Loucy (cell line): ENCODE data around the gene PITPNC1.

Source experiments
- H2AFZ ChIP-seq: fragments of 200-600 bp; sonication (generic); 2 replicates; pipeline ENCODE4 v1.6.0; 2016; ENCODE audit warnings: antibody characterized with exemption, mild to moderate bottlenecking, low read length, moderate library complexity
- H3F3A ChIP-seq: fragments of 200-600 bp; 2 replicates; pipeline ENCODE4 v1.6.0; 2016; ENCODE audit warnings: antibody characterized with exemption, low read depth, mild to moderate bottlenecking
- H3K27me3 ChIP-seq: fragments of 200-600 bp; sonication (generic); 2 replicates; pipeline ENCODE4 v1.6.1; 2014; ENCODE audit warnings: low read length, mild to moderate bottlenecking; ENCODE audit not compliant: insufficient read depth, poor library complexity, severe bottlenecking
- H3K36me3 ChIP-seq: fragments of 200-600 bp; sonication (generic); 2 replicates; pipeline ENCODE4 v1.6.1; 2016; ENCODE audit warnings: low read length; ENCODE audit not compliant: insufficient read depth
- H3K4me1 ChIP-seq: fragments of 200-600 bp; sonication (generic); 2 replicates; pipeline ENCODE4 v1.5.1; 2014; ENCODE audit warnings: low read length, mild to moderate bottlenecking; ENCODE audit not compliant: insufficient read depth, poor library complexity, severe bottlenecking
- H3K4me2 ChIP-seq: fragments of 200-600 bp; sonication (generic); 2 replicates; pipeline ENCODE4 v1.6.0; 2014; ENCODE audit warnings: antibody characterized with exemption, low read length, low read depth, mild to moderate bottlenecking; ENCODE audit not compliant: poor library complexity, severe bottlenecking
- H3K4me3 ChIP-seq: fragments of 200-600 bp; sonication (generic); 2 replicates; pipeline ENCODE4 v1.5.1; 2014; ENCODE audit warnings: low read length, mild to moderate bottlenecking, mixed read lengths; ENCODE audit not compliant: poor library complexity, severe bottlenecking
- H3K79me2 ChIP-seq: fragments of 200-600 bp; sonication (generic); 2 replicates; pipeline ENCODE4 v1.6.1; 2014; ENCODE audit warnings: low read length; ENCODE audit not compliant: insufficient read depth
- H3K9ac ChIP-seq: fragments of 200-600 bp; sonication (generic); 2 replicates; pipeline ENCODE4 v1.6.0; 2014; ENCODE audit warnings: mild to moderate bottlenecking, low read depth, low read length, moderate library complexity; ENCODE audit not compliant: poor library complexity, severe bottlenecking
- H3K9me2 ChIP-seq: fragments of 200-600 bp; sonication (generic); replicated peaks from 2 replicates; pipeline ENCODE4 v1.6.1; 2016; ENCODE audit warnings: low read depth, low read length, mixed read lengths
- H3K9me3 ChIP-seq: fragments of 200-600 bp; sonication (generic); 2 replicates; pipeline ENCODE4 v1.6.1; 2014; ENCODE audit warnings: mild to moderate bottlenecking, antibody characterized with exemption, low read length, low read depth; ENCODE audit not compliant: insufficient read depth
- H4K20me1 ChIP-seq: fragments of 200-600 bp; sonication (generic); 2 replicates; pipeline ENCODE4 v1.6.0; 2014; ENCODE audit warnings: antibody characterized with exemption, low read length, mild to moderate bottlenecking; ENCODE audit not compliant: insufficient read depth, poor library complexity, severe bottlenecking
- CTCF ChIP-seq: fragments of 200-600 bp; sonication (generic); conservative IDR thresholded peaks from 2 replicates; pipeline ENCODE4 v1.5.1; 2014; ENCODE audit warnings: mild to moderate bottlenecking, antibody characterized with exemption, low read length
- EZH2phosphoT487 ChIP-seq: fragments of 200-600 bp; IDR thresholded peaks from 2 replicates; pipeline ENCODE4 v1.6.1; 2018; ENCODE audit warnings: antibody characterized with exemption, mild to moderate bottlenecking, moderate library complexity, borderline replicate concordance

PITPNC1 gene

GRCh38 chr17:67605256-67605912 is 228.3 kb downstream of the PITPNC1 start:
- H3K36me3 ChIP-seq = no peaks in the 10 kb centered on the region

GRCh38 chr17:67606471-67606870 is 229.4 kb downstream of the PITPNC1 start:
- H2AFZ ChIP-seq = no peak overlapping the region
- H3K4me2 ChIP-seq = no peak overlapping the region
- no peaks in the 10 kb centered on the region for H3K36me3 ChIP-seq
- H3K9me3 ChIP-seq = no peaks in the 10 kb centered on the region
- no peaks in the 10 kb centered on the region for H3K79me2 ChIP-seq
- H3K4me3 ChIP-seq = no peak overlapping the region
- H3K27me3 ChIP-seq = no peaks in the 10 kb centered on the region
- H4K20me1 ChIP-seq = no peaks in the 10 kb centered on the region
- TF ChIP-seq CTCF (no peak), EZH2phosphoT487 (no peak)
- H3F3A ChIP-seq = no peaks in the 10 kb centered on the region
- no peaks in the 10 kb centered on the region for H3K9me2 ChIP-seq
- no peaks in the 10 kb centered on the region for H3K4me1 ChIP-seq
- no peak overlapping the region for H3K9ac ChIP-seq

More at GRCh38 chr17:67605256-67605912, 228.3 kb downstream of the PITPNC1 start:
- Histone ChIP-seq H3K4me3 (no peak overlapping the region), H3F3A (no peaks in the 10 kb centered on the region), H3K4me1 (no peaks in the 10 kb centered on the region), H2AFZ (no peak overlapping the region), H3K4me2 (no peak overlapping the region), H4K20me1 (no peaks in the 10 kb centered on the region), H3K9ac (no peak overlapping the region), H3K27me3 (no peaks in the 10 kb centered on the region), H3K79me2 (no peaks in the 10 kb centered on the region), H3K9me2 (no peaks in the 10 kb centered on the region), H3K9me3 (no peaks in the 10 kb centered on the region)
- TF ChIP-seq EZH2phosphoT487 = no peak
- TF ChIP-seq CTCF = no peak

- no peaks in the 10 kb centered on the region for H3K79me2 ChIP-seq
- no peak overlapping the region for H3K9ac ChIP-seq
- no peak overlapping the region for H3K4me2 ChIP-seq
- no peaks in the 10 kb centered on the region for H3K27me3 ChIP-seq
- H3K9me3 ChIP-seq = no peaks in the 10 kb centered on the region
- no peaks in the 10 kb centered on the region for H3K9me2 ChIP-seq
- TF ChIP-seq CTCF = no peak
- TF ChIP-seq EZH2phosphoT487 = no peak
- no peaks in the 10 kb centered on the region for H4K20me1 ChIP-seq
- H2AFZ ChIP-seq = no peak overlapping the region
- no peaks in the 10 kb centered on the region for H3F3A ChIP-seq
- H3K36me3 ChIP-seq = no peaks in the 10 kb centered on the region
- no peaks in the 10 kb centered on the region for H3K4me1 ChIP-seq
- H3K4me3 ChIP-seq = no peak overlapping the region
These were observed 230.0 kb downstream of the PITPNC1 start for GRCh38 chr17:67606896-67607604.
